MM.1S (cell line): Measurements from ENCODE around the gene CCL18.

Experiments used
- CTCF ChIP-seq: fragments of 300-600 bp; sonication (generic); IDR thresholded peaks from 2 replicates; pipeline ENCODE4 v1.5.1; 2016; ENCODE audit warnings: antibody characterized with exemption, low read length, mixed read lengths
- EZH2 ChIP-seq: fragments of 300-600 bp; sonication (generic); optimal IDR thresholded peaks from 2 replicates; pipeline ENCODE3; 2017; ENCODE audit warnings: low read depth, mild to moderate bottlenecking, antibody characterized with exemption, low read length, mixed read lengths
- EZH2phosphoT487 ChIP-seq: fragments of 300-600 bp; sonication (generic); IDR thresholded peaks from 2 replicates; pipeline ENCODE4 v1.6.1; 2018; ENCODE audit warnings: antibody characterized with exemption, low read length

DNA sequence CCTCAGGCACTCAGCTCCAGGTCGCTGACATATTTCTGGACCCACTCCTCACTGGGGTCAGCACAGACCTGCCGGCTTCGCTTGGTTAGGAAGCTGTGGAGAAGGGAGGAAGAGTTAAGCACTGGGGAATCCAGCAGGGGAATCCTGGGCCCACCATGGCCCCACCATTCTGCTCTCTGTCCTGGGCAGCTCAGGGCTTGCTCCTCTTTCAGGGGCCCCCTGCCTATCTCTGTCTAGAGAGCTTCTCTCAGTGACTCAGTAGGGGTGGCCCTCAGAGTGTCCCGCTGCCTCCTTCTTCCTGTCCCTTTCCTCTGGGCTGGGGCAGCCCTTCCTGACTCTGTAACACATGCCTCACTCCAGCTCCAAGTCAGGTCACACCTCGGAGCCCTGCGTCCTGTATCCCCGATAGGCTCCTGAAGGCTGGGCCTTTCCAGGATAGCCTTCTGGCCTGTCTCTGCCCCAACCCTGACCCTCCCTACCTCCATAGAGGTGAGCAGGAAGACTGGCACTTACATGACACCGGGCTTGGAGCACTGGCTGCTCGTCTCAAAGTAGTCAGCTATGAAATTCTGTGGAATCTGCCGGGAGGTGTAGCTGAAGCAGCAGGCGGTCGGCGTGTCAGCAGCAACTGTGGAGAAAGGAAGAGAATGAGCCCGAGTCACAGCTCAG, 24.7 kb downstream of the CCL18 start:
- no peak for TF ChIP-seq CTCF
- TF ChIP-seq EZH2 = no peak
- no peak for TF ChIP-seq EZH2phosphoT487
